Effector memory CD8-positive, alpha-beta T cell (primary cell): ENCODE results near the gene MAPT.
"Not testable (repeated sequence)": the region's sequence is repeated elsewhere in the genome, so short reads cannot be mapped to it uniquely, and the experiment has no call there.

Experiments
- ATAC-seq: fragments of 150-1000 bp; cut with Tn5 transposase; replicated peaks from 2 replicates; pipeline ENCODE4 v1.10.0; 2021; ENCODE audit warnings: mild to moderate bottlenecking, moderate library complexity
- DNase-seq, 3 experiments: peaks; one replicate each; pipeline ENCODE4 v3.0.0; 2021
- H3K27ac Mint-ChIP-seq, 2 donors: one replicate each; pipeline ENCODE4 v1.8.0; 2022; ENCODE audit warnings: mild to moderate bottlenecking in 2 of 2, mixed read lengths in 2 of 2, moderate library complexity in 2 of 2
- H3K27me3 Mint-ChIP-seq, 2 donors: one replicate each; pipeline ENCODE4 v1.8.0; 2022; ENCODE audit warnings: mixed read lengths in 2 of 2
- H3K36me3 Mint-ChIP-seq: one replicate; pipeline ENCODE4 v1.8.0; 2022; ENCODE audit warnings: mild to moderate bottlenecking, moderate library complexity, mixed read lengths; ENCODE audit not compliant: insufficient read depth
- H3K4me1 Mint-ChIP-seq, 2 donors: one replicate each; pipeline ENCODE4 v1.8.0; 2022; ENCODE audit warnings: low read depth in 2 of 2, mixed read lengths in 2 of 2
- H3K4me3 Mint-ChIP-seq, 2 donors: one replicate each; pipeline ENCODE4 v1.8.0; 2022; ENCODE audit warnings: mild to moderate bottlenecking in 2 of 2, mixed read lengths in 2 of 2, moderate library complexity in 2 of 2
- H3K9me3 Mint-ChIP-seq, 2 donors: one replicate each; pipeline ENCODE4 v1.8.0; 2022; ENCODE audit warnings: mixed read lengths in 2 of 2

The MAPT gene

DNA sequence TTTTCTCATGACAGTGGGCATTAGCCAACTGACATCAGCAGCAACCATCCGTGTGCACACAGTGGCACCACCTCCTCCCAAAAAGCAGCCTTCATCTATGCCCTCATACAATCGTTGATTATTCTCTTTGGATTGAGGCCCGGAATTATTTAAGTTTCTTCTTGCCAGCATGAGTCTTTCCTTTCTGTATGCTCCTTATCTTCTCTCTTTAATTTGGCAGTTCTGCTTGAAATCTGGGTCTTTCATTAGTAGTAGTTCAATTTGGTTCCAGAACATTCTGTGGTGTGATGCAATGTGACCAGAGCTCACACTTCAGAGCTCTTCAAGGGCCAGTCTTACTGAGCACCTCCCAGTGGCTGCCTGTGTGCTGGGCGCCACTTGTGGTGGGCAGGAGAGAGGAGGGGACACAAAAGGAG, 52.5 kb downstream of the MAPT start:
- Mint-ChIP-seq H3K9me3 (no peaks in the 10 kb centered on the region), H3K27me3 (peaks cover 45 to 65% of the 10 kb centered on the region in 2 donors), H3K4me1 (peaks cover 0 to 8% of the 10 kb centered on the region in 2 donors), H3K36me3 (peaks cover 3% of the 10 kb centered on the region), H3K4me3 (no peak overlapping the region), H3K27ac (no peak overlapping the region)
- DNase-seq (no peak), ATAC-seq (no peak)

DNA sequence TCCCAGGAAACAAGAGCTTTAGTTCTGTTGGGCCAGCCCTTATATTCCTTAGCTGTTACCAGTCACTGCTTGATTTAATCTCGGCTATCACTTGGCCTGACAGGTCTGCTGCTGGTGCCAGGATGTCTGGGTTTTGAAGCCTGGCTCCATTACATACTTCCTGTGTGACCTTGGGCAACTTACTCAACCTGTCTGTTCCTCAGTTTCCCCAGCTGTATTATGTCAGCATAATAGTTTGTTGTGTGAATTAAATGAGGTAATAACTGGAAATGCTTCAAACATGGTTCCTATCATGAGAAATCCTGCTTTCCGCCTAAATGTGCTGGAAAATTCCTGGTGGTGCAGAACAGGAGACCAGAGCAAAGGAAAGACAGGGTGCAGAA, 54.1 kb downstream of the MAPT start:
- Mint-ChIP-seq H3K4me3 (peak overlapping the region in 1 of 2 donors; percentile 54), H3K4me1 (peaks cover 0 to 8% of the 10 kb centered on the region in 2 donors), H3K27me3 (peaks cover 46 to 66% of the 10 kb centered on the region in 2 donors), H3K36me3 (peaks cover 3% of the 10 kb centered on the region), H3K27ac (no peak overlapping the region), H3K9me3 (no peaks in the 10 kb centered on the region)
- DNase-seq (no peak), ATAC-seq (no peak)

DNA sequence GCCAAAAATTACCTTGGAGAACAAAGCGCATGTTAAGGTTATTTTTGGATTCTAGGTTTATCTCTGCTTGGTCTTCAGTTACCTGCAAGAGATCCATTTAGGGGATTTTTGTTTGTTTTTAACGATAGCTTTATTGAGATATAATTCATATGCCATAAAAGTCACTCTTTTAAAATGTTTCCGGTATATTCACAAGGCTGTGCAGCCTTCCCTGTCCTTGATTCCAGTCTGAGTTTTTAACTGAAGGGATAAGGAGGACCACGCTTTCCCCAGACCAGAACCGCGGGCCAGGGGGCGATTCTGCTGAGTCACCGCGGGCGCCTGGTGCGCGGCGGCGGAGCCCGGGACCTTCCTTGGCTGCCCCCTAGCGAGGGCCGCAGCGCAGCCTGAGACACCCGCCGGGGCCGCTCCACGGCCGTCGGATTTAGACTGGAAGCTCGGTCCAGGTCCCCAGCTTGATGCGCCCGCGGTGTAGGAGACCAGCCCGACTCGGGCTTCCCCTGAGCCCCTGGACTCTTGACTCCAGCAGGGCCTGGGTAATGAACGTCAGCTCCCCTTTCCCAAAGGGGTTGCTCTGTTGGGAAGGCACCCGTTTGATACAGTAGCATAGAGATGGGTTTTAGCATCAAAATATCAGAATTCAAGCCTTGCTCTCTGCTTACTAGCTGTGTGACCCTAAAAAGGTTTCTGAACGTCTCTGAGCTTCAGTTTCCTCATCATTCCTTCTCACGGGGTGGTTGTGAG, 54.7 kb downstream of the MAPT start:
- H3K4me1 Mint-ChIP-seq: peaks cover 0 to 8% of the 10 kb centered on the region in 2 donors
- peaks cover 3% of the 10 kb centered on the region for H3K36me3 Mint-ChIP-seq
- H3K27me3 Mint-ChIP-seq: peaks cover 45 to 66% of the 10 kb centered on the region in 2 donors
- no peak overlapping the region for H3K27ac Mint-ChIP-seq
- H3K9me3 Mint-ChIP-seq: no peaks in the 10 kb centered on the region
- ATAC-seq (peak; percentile 89), DNase-seq (peak; percentile 27 to 47 (median 40))
- H3K4me3 Mint-ChIP-seq: peak overlapping the region; percentile 54 to 68

DNA sequence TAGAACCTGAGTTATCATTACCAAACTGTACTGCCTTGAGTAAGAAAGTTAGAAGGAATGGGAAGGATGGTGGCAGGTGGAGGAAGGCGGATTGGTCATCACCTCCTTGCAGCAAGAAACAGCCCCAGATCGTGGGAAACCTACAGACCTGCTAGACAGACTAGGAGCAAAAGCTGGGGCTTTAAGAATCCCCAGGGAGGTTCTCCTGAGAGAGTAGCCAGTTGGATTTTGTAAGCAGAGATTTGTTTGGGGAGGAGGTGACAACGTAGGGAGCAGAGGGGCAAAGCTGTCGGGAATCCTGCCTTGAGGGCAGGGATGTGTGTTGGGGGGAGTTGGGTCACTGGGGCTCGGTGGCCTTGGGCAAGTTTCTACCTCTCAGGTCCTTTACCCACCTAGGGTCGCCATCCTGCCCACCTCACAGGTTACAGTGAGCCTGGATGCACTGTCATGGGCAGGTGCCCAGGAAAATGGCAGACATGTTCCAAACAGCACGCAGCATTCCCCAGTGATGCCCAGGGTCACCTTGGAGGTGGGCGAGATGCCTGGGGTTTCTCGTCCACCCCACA, 55.5 kb downstream of the MAPT start:
- Mint-ChIP-seq H3K36me3 (peaks cover 3% of the 10 kb centered on the region), H3K27ac (no peak overlapping the region), H3K9me3 (no peaks in the 10 kb centered on the region), H3K4me1 (peaks cover 0 to 8% of the 10 kb centered on the region in 2 donors), H3K27me3 (peaks cover 41 to 61% of the 10 kb centered on the region in 2 donors), H3K4me3 (no peak overlapping the region)
- DNase-seq (no peak), ATAC-seq (no peak)

DNA sequence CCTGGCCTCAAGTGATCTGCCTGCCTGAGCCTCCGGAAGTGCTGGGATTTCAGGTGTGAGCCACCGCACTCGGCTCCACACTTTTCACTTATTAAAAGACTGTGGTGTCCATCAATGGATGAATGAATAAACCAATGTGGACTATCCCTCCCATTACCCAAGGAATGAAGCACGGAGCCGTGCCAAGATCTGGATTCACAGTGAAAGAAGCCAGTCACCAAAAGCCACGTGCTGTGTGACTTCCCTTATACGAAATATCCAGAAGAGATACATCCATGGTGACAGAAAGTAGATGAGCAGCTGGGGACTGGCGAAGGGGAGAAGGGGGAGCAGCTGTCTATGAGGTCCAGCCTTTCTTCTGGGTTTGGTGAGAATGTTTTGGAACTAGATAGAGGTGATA, 56.5 kb downstream of the MAPT start:
- Mint-ChIP-seq H3K36me3 (peaks cover 3% of the 10 kb centered on the region), H3K4me3 (no peak overlapping the region), H3K27ac (no peak overlapping the region), H3K9me3 (no peaks in the 10 kb centered on the region), H3K27me3 (peaks cover 45 to 63% of the 10 kb centered on the region in 2 donors), H3K4me1 (peaks cover 0 to 8% of the 10 kb centered on the region in 2 donors)
- ATAC-seq: no peak
- DNase-seq: no peak

DNA sequence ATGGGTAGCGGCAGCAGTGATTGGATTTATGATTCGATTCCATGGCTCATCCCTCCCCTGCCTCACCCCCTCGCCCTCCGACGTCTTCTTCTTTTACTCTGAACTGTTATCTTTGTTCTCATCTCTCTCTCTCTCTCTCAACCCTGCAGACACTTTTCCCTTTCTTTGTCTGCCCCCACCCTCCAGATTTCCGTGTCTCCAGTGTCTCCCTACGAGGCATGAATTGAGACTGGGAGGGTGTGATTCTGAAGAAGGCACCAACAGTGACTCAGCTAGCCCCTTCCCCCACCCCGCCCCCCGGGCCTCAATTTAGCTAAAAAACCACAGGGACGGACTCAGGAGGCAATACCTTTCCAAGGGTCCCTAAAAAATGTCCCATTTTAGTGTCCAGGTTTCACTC, 57.0 kb downstream of the MAPT start:
- Mint-ChIP-seq H3K4me1 (peaks cover 0 to 8% of the 10 kb centered on the region in 2 donors), H3K27me3 (peaks cover 45 to 65% of the 10 kb centered on the region in 2 donors), H3K27ac (no peak overlapping the region), H3K4me3 (no peak overlapping the region), H3K36me3 (peaks cover 3% of the 10 kb centered on the region), H3K9me3 (no peaks in the 10 kb centered on the region)
- no peak for DNase-seq
- ATAC-seq: no peak

DNA sequence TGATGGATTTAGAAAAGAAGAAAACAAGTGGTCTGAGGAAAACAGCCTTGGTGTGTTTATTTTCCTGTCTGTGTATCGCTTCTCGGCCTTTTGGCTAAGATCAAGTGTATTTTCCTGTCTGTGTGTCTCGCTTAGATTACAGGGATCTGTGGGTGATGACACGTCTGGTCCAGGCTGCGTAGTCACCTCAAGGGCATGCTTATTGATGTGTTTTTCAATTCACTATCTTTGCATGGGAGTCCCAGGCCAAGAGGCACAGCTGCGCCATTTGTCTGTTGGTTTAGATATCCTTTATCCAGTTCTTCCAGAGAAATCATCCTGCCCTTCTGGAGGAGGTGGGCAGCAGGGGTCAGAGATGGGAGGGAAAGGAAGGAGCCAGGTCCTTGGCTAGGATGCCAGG, 57.6 kb downstream of the MAPT start:
- H3K27me3 Mint-ChIP-seq: peaks cover 45 to 65% of the 10 kb centered on the region in 2 donors
- ATAC-seq (no peak), DNase-seq (no peak)
- peaks cover 3% of the 10 kb centered on the region for H3K36me3 Mint-ChIP-seq
- H3K27ac Mint-ChIP-seq: no peak overlapping the region
- peaks cover 0 to 8% of the 10 kb centered on the region in 2 donors for H3K4me1 Mint-ChIP-seq
- no peak overlapping the region for H3K4me3 Mint-ChIP-seq
- H3K9me3 Mint-ChIP-seq: no peaks in the 10 kb centered on the region

DNA sequence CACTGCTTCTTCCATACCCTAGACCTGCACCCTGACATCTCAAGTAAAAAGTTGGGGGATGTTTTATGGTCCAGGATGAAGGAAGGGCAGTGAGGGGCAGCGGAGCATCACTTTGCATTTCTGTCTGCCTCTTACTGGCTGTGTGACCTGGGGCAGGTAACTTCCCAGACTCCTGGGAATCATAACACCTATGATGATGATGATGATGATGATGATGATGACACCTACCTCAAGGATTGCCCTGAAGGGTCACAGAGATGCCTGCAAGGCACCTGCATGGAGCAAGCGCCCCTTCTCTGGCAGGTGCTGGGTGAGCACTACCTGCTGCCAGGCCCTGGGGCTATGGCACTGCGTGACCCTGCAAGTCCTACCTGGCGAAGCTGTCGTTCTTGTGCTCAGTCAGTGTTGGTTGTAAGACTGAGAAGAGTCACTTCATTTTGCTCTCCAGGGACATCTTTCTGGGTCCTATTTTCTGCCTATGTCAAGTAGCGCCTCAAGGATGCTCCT, 58.5 kb downstream of the MAPT start:
- Mint-ChIP-seq H3K27me3 (peaks cover 45 to 65% of the 10 kb centered on the region in 2 donors), H3K4me3 (no peak overlapping the region), H3K9me3 (no peaks in the 10 kb centered on the region), H3K36me3 (peaks cover 3% of the 10 kb centered on the region), H3K27ac (no peak overlapping the region), H3K4me1 (peaks cover 0 to 8% of the 10 kb centered on the region in 2 donors)
- no peak for ATAC-seq
- no peak for DNase-seq

DNA sequence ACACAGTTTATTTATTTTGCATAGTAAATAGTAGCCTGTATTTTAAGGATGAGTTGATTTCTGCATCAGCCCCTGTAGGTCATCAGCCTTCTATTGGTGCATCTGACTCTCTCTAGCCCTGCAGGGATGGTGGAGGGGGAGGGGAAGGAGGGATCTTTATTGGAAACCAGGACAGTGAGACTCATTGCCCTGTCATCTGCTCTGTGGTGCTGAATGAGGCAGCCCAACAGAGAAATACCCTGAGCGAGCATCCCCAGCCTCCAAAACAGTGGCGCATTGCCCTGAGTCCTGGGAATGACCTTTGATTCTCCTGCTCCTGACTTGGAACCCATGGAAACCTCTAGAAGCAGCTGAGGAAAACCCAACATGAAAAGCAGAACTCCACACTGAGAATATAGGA, 59.2 kb downstream of the MAPT start:
- peaks cover 45 to 65% of the 10 kb centered on the region in 2 donors for H3K27me3 Mint-ChIP-seq

DNA sequence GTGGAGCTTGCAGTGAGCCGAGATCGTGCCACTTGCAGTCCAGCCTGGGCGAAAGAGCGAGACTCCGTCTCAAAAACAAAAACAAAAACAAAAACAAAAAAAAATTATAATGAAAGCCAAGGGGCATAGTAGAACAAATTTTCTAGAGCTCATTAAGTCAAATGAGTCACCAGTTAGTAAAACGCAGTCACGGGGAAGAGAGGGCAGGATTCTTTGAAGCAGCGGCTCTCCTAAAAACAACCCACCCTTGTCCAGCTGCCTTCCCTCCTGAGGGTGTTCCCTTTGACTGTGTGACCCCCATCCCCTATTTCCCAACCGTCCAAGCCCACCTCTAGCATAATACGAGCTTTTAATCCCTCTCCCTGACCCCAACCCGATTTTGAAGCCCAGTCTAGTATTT, 60.6 kb downstream of the MAPT start:
- H3K4me3 Mint-ChIP-seq: no peak overlapping the region
- ATAC-seq (no peak), DNase-seq (no peak)
- H3K27me3 Mint-ChIP-seq: peaks cover 39 to 54% of the 10 kb centered on the region in 2 donors
- no peaks in the 10 kb centered on the region for H3K4me1 Mint-ChIP-seq
- H3K36me3 Mint-ChIP-seq: no peaks in the 10 kb centered on the region
- H3K27ac Mint-ChIP-seq: no peak overlapping the region
- H3K9me3 Mint-ChIP-seq: no peaks in the 10 kb centered on the region

More for the DNA sequence above, 59.2 kb downstream of the MAPT start:
- Mint-ChIP-seq H3K9me3 (no peaks in the 10 kb centered on the region), H3K27ac (no peak overlapping the region), H3K4me3 (no peak overlapping the region), H3K36me3 (peaks cover 3% of the 10 kb centered on the region), H3K4me1 (peaks cover 0 to 8% of the 10 kb centered on the region in 2 donors)
- DNase-seq (no peak), ATAC-seq (no peak)

DNA sequence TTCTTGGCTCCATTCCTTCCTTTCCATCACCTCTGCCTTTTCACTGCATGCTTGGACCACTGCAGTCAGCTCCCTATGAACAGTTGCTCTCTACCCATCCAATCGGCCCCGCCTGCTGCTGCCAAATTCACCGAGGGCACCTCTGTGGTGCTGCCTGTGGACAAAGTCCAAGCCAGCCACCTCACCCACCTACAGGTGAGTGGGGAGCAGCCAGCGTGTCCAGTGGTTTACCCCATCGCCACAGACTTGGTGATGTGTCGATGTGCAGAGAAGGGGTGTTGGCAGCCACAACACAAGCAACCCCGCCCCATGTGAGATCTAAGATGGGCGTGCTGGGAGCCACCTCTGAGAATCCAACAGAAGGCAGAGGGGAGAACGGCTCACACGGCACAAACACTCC, 61.0 kb downstream of the MAPT start:
- Mint-ChIP-seq H3K27ac (no peak overlapping the region), H3K4me1 (no peaks in the 10 kb centered on the region), H3K9me3 (no peaks in the 10 kb centered on the region), H3K4me3 (no peak overlapping the region), H3K27me3 (peaks cover 36 to 50% of the 10 kb centered on the region in 2 donors), H3K36me3 (no peaks in the 10 kb centered on the region)
- ATAC-seq: no peak
- no peak for DNase-seq

DNA sequence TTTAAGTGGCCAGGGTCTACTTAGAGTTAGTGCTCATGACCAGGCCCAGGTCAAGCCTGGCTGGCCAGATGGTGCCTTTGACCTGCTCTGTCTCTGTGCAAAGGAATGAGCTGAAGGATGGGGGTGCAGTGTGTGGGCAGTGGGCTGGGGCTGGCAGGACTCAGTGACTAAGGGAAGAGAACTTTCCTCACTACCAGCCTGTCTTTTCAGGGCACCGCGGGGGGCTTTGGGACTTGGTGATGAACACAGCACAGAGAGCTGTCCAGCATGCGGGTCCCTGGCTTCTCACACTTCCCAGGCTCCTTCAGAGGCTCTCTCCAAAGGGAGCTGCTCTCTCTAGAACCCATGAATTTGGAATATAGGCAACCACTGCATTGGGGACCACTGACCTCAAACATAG, 61.7 kb downstream of the MAPT start:
- ATAC-seq: no peak
- DNase-seq: no peak
- H3K4me3 Mint-ChIP-seq: no peak overlapping the region
- H3K27ac Mint-ChIP-seq: no peak overlapping the region
- H3K4me1 Mint-ChIP-seq: no peaks in the 10 kb centered on the region
- peaks cover 28 to 43% of the 10 kb centered on the region in 2 donors for H3K27me3 Mint-ChIP-seq
- no peaks in the 10 kb centered on the region for H3K9me3 Mint-ChIP-seq
- H3K36me3 Mint-ChIP-seq: no peaks in the 10 kb centered on the region

DNA sequence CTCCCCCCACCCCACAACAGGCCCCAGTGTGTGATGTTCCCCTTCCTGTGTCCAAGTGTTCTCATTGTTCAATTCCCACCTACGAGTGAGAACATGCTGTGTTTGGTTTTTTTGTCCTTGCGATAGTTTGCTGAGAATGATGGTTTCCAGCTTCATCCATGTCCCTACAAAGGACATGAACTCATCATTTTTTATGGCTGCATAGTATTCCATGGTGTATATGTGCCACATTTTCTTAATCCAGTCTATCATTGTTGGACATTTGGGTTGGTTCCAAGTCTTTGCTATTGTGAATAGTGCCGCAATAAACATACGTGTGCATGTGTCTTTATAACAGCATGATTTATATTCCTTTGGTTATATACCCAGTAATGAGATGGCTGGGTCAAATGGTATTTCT, 62.4 kb downstream of the MAPT start:
- not testable (repeated sequence) for ATAC-seq, H3K36me3 Mint-ChIP-seq, H3K4me1 Mint-ChIP-seq, H3K27ac Mint-ChIP-seq, H3K9me3 Mint-ChIP-seq, DNase-seq, H3K4me3 Mint-ChIP-seq
- H3K27me3 Mint-ChIP-seq: peaks cover 21 to 36% of the 10 kb centered on the region in 2 donors

DNA sequence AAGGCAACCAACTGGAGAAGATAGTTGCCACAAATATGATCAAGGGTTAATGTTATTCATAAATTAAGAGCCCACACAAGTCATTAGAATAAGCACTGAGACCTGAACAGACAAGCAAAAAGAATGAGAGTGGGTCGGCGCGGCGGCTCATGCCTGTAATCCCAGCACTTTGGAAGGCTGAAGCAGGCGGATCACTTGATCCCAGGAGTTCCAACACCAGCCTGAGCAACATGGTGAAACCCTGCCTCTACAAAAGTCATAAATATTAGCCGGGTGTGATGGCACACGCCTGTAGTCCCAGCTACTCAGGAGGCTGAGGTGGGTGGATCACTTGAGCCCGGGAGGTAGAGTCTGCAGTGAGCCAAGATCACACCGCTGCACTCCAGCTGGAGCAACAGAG, 64.0 kb downstream of the MAPT start:
- Mint-ChIP-seq H3K9me3 (no peaks in the 10 kb centered on the region), H3K4me3 (no peak overlapping the region), H3K36me3 (no peaks in the 10 kb centered on the region), H3K27me3 (peaks cover 15 to 22% of the 10 kb centered on the region in 2 donors), H3K4me1 (no peaks in the 10 kb centered on the region), H3K27ac (no peak overlapping the region)
- ATAC-seq: no peak
- DNase-seq: no peak
